Kidney (tissue), 14 donors: ENCODE measurements around the gene NLRP4. TPM values are rescaled to one million over a fixed set of nuclear protein-coding genes. Genes with fewer than 3 reads are reported as not detected.

ENCODE experiments used
- DNase-seq, 5 donors: peaks; one replicate each; pipeline ENCODE4 v3.0.0-alpha.2; 2013 to 2020
- FAIRE-seq: peaks from 2 replicates; lab custom pipeline; 2012; peaks lifted over from hg19 to GRCh38; lab: Jason Lieb, UNC
- H3K27ac ChIP-seq, 2 donors: one replicate each; pipeline ENCODE4 v1.7.0; 2013; ENCODE audit warnings: low read depth in 2 of 2, low read length in 2 of 2, inconsistent platforms in 1 of 2
- H3K27me3 ChIP-seq: one replicate; pipeline ENCODE4 v1.7.1; 2013; ENCODE audit warnings: low read length, inconsistent platforms; ENCODE audit not compliant: control insufficient read depth, insufficient read depth
- H3K36me3 ChIP-seq, 3 donors: one replicate each; pipeline versions ENCODE4 v1.7.0 to v1.7.1; 2013; ENCODE audit warnings: low read length in 3 of 3, control low read depth in 1 of 3, inconsistent platforms in 1 of 3; ENCODE audit not compliant: insufficient read depth in 3 of 3, control insufficient read depth in 2 of 3
- H3K4me1 ChIP-seq, 3 donors: one replicate each; pipeline versions ENCODE4 v1.7.0 to v1.7.1; 2013; ENCODE audit warnings: low read length in 3 of 3, inconsistent platforms in 1 of 3, low read depth in 1 of 3; ENCODE audit not compliant: control insufficient read depth in 2 of 3, insufficient read depth in 2 of 3
- H3K4me3 ChIP-seq, 3 donors: one replicate each; pipeline versions ENCODE4 v1.7.0 to v1.8.1; 2013; ENCODE audit warnings: low read length in 3 of 3, control low read depth in 1 of 3, inconsistent platforms in 1 of 3
- H3K9ac ChIP-seq, 3 donors: one replicate each; pipeline versions ENCODE4 v1.7.0 to v1.7.1; 2013; ENCODE audit warnings: low read length in 3 of 3, control low read depth in 1 of 3, inconsistent platforms in 1 of 3
- H3K9me3 ChIP-seq, 3 donors: one replicate each; pipeline versions ENCODE4 v1.7.0 to v1.7.1; 2013; ENCODE audit warnings: low read length in 3 of 3, control low read depth in 1 of 3, inconsistent platforms in 1 of 3; ENCODE audit not compliant: control insufficient read depth in 2 of 3, insufficient read depth in 1 of 3
- CTCF ChIP-seq: IDR thresholded peaks from 3 replicates; pipeline ENCODE4 v1.5.1; 2012; ENCODE audit warnings: mild to moderate bottlenecking, moderate library complexity, borderline replicate concordance; ENCODE audit not compliant: insufficient read depth; ENCODE audit errors: extremely low read depth
- intact Hi-C: fragments of 100-400 bp; cut with DNase I; formaldehyde crosslinking; loops from one replicate; pipeline ENCODE4 v1.11.1; 2022
- polyA plus RNA-seq: library from polyadenylated mRNA; stranded (reverse); fragments of 350-450 nt; fragmentation: Illumina TruSeq; extraction: RNeasy Lipid Tissue Mini Kit (QIAGEN cat#74804); gene quantifications from one replicate; pipeline ENCODE4 v1.2.3, GENCODE V29; 2014; ENCODE audit warnings: low read depth, low replicate concordance; ENCODE audit not compliant: insufficient read depth
- total RNA-seq: library from RNA; stranded (reverse); fragmentation: NEBNext Ultra II Directional; extraction: Animal tissue kit (Norgen Biotek cat#: 25700); gene quantifications from one replicate; pipeline ENCODE4 v1.2.1, GENCODE V29; 2021
- donor health status: control.
- donor health status: control.
- donor health status: control.
- donor health status: control.
- donor health status: control.
- donor health status: DM: yes; HTN: yes; CAD: no.
- donor health status: Normal renal cell carcinoma (clear cell type).

Gene NLRP4
- total and polyA plus RNA-seq, 2 donors from 2014 or later, result 0.06 TPM; not detected in 1

DNA sequence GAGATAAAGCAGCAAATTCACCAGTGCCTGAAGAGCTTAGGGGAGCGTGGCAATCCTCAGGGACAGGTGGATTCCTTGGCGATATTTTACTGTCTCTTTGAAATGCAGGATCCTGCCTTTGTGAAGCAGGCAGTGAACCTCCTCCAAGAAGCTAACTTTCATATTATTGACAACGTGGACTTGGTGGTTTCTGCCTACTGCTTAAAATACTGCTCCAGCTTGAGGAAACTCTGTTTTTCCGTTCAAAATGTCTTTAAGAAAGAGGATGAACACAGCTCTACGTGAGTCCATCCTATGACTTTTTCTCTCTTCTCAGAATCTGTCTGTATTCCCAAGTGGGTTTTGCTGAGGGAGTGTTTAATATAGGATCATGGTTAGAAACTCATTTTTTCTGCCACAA, 22.6 kb downstream of the NLRP4 start:
- intact Hi-C loops, result no loop called here
- H3K27ac ChIP-seq, result no peak overlapping the region
- no peaks in the 10 kb centered on the region for H3K9me3 ChIP-seq
- no peak for FAIRE-seq
- H3K9ac ChIP-seq, result no peak overlapping the region
- H3K4me3 ChIP-seq, result no peak overlapping the region
- no peaks in the 10 kb centered on the region for H3K4me1 ChIP-seq
- no peaks in the 10 kb centered on the region for H3K36me3 ChIP-seq
- no peak for DNase-seq
- H3K27me3 ChIP-seq, result no peaks in the 10 kb centered on the region
- TF ChIP-seq CTCF, result no peak

DNA sequence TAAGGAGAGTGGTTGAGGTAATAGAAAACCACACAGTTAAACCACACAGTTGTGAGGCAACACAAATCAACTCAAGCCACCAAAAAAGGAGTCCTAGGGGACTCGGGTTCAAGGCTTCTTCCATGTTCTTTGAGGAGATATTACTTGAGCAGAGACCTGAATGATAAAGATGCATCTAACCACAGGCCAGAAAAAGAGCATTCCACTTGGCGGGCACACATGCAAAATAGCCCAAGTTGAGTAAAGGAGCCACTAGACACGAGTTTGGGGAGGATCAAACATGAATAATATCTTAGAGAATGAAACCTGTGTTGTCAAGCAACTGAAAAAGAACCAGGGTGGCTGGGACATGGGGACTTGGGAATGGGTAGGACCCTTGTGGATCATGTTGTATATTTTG, 30.2 kb downstream of the NLRP4 start:
- Histone ChIP-seq H3K9ac (no peak overlapping the region), H3K27ac (no peak overlapping the region), H3K4me1 (no peaks in the 10 kb centered on the region), H3K9me3 (peaks cover 0 to 3% (median 2%) of the 10 kb centered on the region in 3 donors), H3K27me3 (no peaks in the 10 kb centered on the region), H3K36me3 (no peaks in the 10 kb centered on the region), H3K4me3 (no peak overlapping the region)
- FAIRE-seq, result no peak
- no peak for DNase-seq
- no peak for TF ChIP-seq CTCF
- intact Hi-C loops, result no loop called here

DNA sequence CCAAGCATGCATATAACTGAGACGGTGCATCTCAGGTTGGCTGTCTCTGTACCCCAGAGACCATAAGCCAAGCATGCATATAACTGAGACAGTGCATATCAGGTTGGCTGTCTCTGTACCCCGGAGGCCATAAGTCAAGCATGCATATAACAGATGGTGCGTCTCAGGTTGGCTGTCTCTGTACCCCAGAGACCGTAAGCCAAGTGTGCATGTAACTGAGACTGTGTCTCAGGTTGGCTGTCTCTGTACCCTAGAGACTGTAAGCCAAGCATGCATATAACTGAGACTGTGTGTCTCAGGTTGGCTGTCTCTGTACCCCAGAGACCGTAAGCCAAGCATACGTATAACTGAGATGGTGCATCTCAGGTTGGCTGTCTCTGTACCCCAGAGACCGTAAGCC, 30.8 kb downstream of the NLRP4 start:
- no peaks in the 10 kb centered on the region for H3K27me3 ChIP-seq
- FAIRE-seq, result no peak
- H3K9me3 ChIP-seq, result peaks cover 0 to 3% (median 2%) of the 10 kb centered on the region in 3 donors
- no peak for TF ChIP-seq CTCF
- H3K36me3 ChIP-seq, result no peaks in the 10 kb centered on the region
- H3K9ac ChIP-seq, result no peak overlapping the region
- no peak overlapping the region for H3K27ac ChIP-seq
- intact Hi-C loops, result no loop called here
- H3K4me1 ChIP-seq, result no peaks in the 10 kb centered on the region
- DNase-seq, result no peak
- no peak overlapping the region for H3K4me3 ChIP-seq

- Histone ChIP-seq H3K36me3 (no peaks in the 10 kb centered on the region), H3K27me3 (no peaks in the 10 kb centered on the region), H3K4me3 (no peak overlapping the region), H3K9ac (no peak overlapping the region), H3K27ac (no peak overlapping the region), H3K4me1 (no peaks in the 10 kb centered on the region), H3K9me3 (no peaks in the 10 kb centered on the region)
- no peak for FAIRE-seq
- intact Hi-C loops, result no loop called here
- DNase-seq, result no peak
- no peak for TF ChIP-seq CTCF
Observed at GRCh38 chr19:55870736-55871135, 34.4 kb downstream of the NLRP4 start.
